Panc1 (cell line): ENCODE measurements around the gene FUT7. TPM values are rescaled to one million over a fixed set of nuclear protein-coding genes. Genes with fewer than 3 reads are reported as not detected.

Source experiments
- ATAC-seq: fragments of 200-7000 bp; cut with Tn5 transposase; 2 replicates; pipeline ENCODE4 v1.9.1; 2020; ENCODE audit warnings: mild to moderate bottlenecking, moderate library complexity
- BruUV-seq: library from RNA; stranded (reverse); fragments of 400-500 nt; replicated peaks from 2 replicates; lab custom pipeline; 2021; lab: Mats Ljungman, UMichigan
- CTCF ChIA-PET: fragments of 300-600 bp; sonication (Branson Sonifier 250); formaldehyde crosslinking; loops from one replicate; lab custom pipeline; 2022; ENCODE audit warnings: antibody characterized with exemption; lab: Charles Lee
- POLR2A ChIA-PET: fragments of 300-600 bp; sonication (Branson Sonifier 250); formaldehyde crosslinking; loops from one replicate; lab custom pipeline; 2022; ENCODE audit warnings: antibody characterized with exemption; lab: Charles Lee
- DNase-seq: peaks from one replicate; pipeline ENCODE4 v3.0.0-alpha.2; 2010; ENCODE audit warnings: low read depth, low spot score
- H3K27ac ChIP-seq: 2 replicates; pipeline ENCODE4 v1.5.1; 2011; ENCODE audit warnings: mild to moderate bottlenecking, low read length, inconsistent platforms
- H3K27me3 ChIP-seq: fragments of 200-500 bp; sonication (Bioruptor generic); 2 replicates; pipeline ENCODE4 v1.6.0; 2014; ENCODE audit warnings: low read length, inconsistent platforms; ENCODE audit not compliant: control insufficient read depth, insufficient read depth
- H3K36me3 ChIP-seq: fragments of 200-500 bp; sonication (Bioruptor generic); 2 replicates; pipeline ENCODE4 v1.5.1; 2014; ENCODE audit warnings: inconsistent platforms, mild to moderate bottlenecking, low read length, moderate library complexity; ENCODE audit not compliant: control insufficient read depth, insufficient read depth
- H3K4me1 ChIP-seq: 2 replicates; pipeline ENCODE4 v1.5.1; 2011; ENCODE audit warnings: inconsistent platforms, mild to moderate bottlenecking, low read length, moderate library complexity; ENCODE audit not compliant: control insufficient read depth, insufficient read depth
- H3K4me3 ChIP-seq, 2 experiments: 2 replicates each; pipeline ENCODE4 v1.5.1; 2011 to 2012; ENCODE audit warnings: low read depth in 2 of 2, low read length in 2 of 2, mild to moderate bottlenecking in 2 of 2, inconsistent platforms in 1 of 2, moderate library complexity in 1 of 2
- H3K9me3 ChIP-seq: fragments of 200-500 bp; sonication (Bioruptor generic); 2 replicates; pipeline ENCODE4 v1.5.1; 2014; ENCODE audit warnings: low read depth, mild to moderate bottlenecking, inconsistent platforms, low read length, moderate library complexity; ENCODE audit not compliant: control insufficient read depth, insufficient read depth
- CTCF ChIP-seq: fragments of 450-650 bp; IDR thresholded peaks from 2 replicates; pipeline ENCODE4 v1.5.1; 2017; ENCODE audit warnings: mild to moderate bottlenecking
- POLR2AphosphoS5 ChIP-seq: IDR thresholded peaks from 2 replicates; pipeline ENCODE4 v1.6.1; 2012; ENCODE audit warnings: mild to moderate bottlenecking, low read depth, low read length, moderate library complexity
- REST ChIP-seq, 2 experiments: IDR thresholded peaks; 2 replicates each; pipeline ENCODE4 v1.6.1; 2011 to 2012; ENCODE audit warnings: low read depth in 2 of 2, control low read depth in 1 of 2, low read length in 1 of 2, mild to moderate bottlenecking in 1 of 2, moderate library complexity in 1 of 2; ENCODE audit not compliant: insufficient read depth in 1 of 2
- SIN3A ChIP-seq: IDR thresholded peaks from 2 replicates; pipeline ENCODE4 v1.6.1; 2012; ENCODE audit warnings: low read depth, mild to moderate bottlenecking, low read length, moderate library complexity, borderline replicate concordance; ENCODE audit not compliant: insufficient read depth
- TCF7L2 ChIP-seq: IDR thresholded peaks from 2 replicates; pipeline ENCODE4 v1.6.1; 2011; ENCODE audit warnings: mild to moderate bottlenecking, low read depth, low read length, inconsistent platforms
- in situ Hi-C: cut with HindIII; loops from 2 replicates; pipeline ENCODE4 v1.10.0; 2016; ENCODE audit warnings: low sequenced_read_pairs, low pct_unique_long_range_greater_than_20kb
- intact Hi-C: fragments of 100-400 bp; cut with micrococcal nuclease; formaldehyde crosslinking; loops from one replicate; pipeline ENCODE4 v1.10.0; 2022; ENCODE audit not compliant: unreplicated experiment
- total RNA-seq: library from RNA; stranded (reverse); gene quantifications from one replicate; pipeline ENCODE4 v1.2.1, GENCODE V29; 2021; ENCODE audit not compliant: unreplicated experiment

The FUT7 gene
- total RNA-seq, 1 experiment from 2014 or later = not detected

GRCh38 chr9:137008312-137008711 lies 23.6 kb downstream of the FUT7 start:
- ChIA-PET CTCF (no interaction called here), POLR2A (no interaction called here)
- H3K9me3 ChIP-seq = no peaks in the 10 kb centered on the region
- no peak overlapping the region for H3K27ac ChIP-seq
- no peak for DNase-seq
- no TSS peak for BruUV-seq
- no peaks in the 10 kb centered on the region for H3K4me1 ChIP-seq
- ATAC-seq = no peak
- no peaks in the 10 kb centered on the region for H3K27me3 ChIP-seq
- TF ChIP-seq REST (IDR thresholded peaks at IDR 0.05; ENCODE audit: insufficient read depth in 1 of 2, low read depth in 2 of 2, low read length in 1 of 2) (no peak), SIN3A (no peak), CTCF (no peak), TCF7L2 (no peak), POLR2AphosphoS5 (no peak)
- no peaks in the 10 kb centered on the region for H3K36me3 ChIP-seq
- H3K4me3 ChIP-seq = no peak overlapping the region
- in situ Hi-C loops (no loop called here), intact Hi-C loops (no loop called here)

- ATAC-seq = peak; percentile 35; the same call in 1 of the 2 replicates
- ChIA-PET POLR2A (no interaction called here), CTCF (no interaction called here)
- in situ Hi-C loops = no loop called here
- TF ChIP-seq TCF7L2 (no peak), SIN3A (no peak), CTCF (no peak), REST (IDR thresholded peaks at IDR 0.05; ENCODE audit: insufficient read depth in 1 of 2, low read depth in 2 of 2, low read length in 1 of 2) (no peak), POLR2AphosphoS5 (no peak)
- Histone ChIP-seq H3K36me3 (no peaks in the 10 kb centered on the region), H3K4me1 (no peaks in the 10 kb centered on the region), H3K4me3 (no peak overlapping the region), H3K27ac (no peak overlapping the region), H3K9me3 (no peaks in the 10 kb centered on the region), H3K27me3 (no peaks in the 10 kb centered on the region)
- no peak for DNase-seq
- BruUV-seq = no TSS peak
- intact Hi-C loops = no loop called here
Measured at GRCh38 chr9:137007816-137008270, 24.0 kb downstream of the FUT7 start.
